Medulla oblongata (tissue), 1 donor: ENCODE measurements around the gene BPIFB2.
"Not testable (repeated sequence)": the region's sequence is repeated elsewhere in the genome, so short reads cannot be mapped to it uniquely, and the experiment has no call there.

ENCODE experiments used
- DNase-seq: peaks from one replicate; pipeline ENCODE4 v3.0.0-alpha.2; 2015; ENCODE audit errors: extremely low spot score

The BPIFB2 gene

GRCh38 chr20:33007376-33008335 is at the start of gene BPIFB2:
Gene BPIFB2, plus strand, starts transcription at chr20:33007704. Its CDS starts 871 bp downstream, at chr20:33008575.
- DNase-seq: no peak

GRCh38 chr20:32958574-32958973 is 48.9 kb upstream of the BPIFB2 start:
- no peak for DNase-seq

- no peak for DNase-seq
Measured at GRCh38 chr20:32959351-32960221, 47.9 kb upstream of the BPIFB2 start.

GRCh38 chr20:32960222-32960518 is 47.3 kb upstream of the BPIFB2 start:
- no peak for DNase-seq

GRCh38 chr20:32960849-32961731 is 46.4 kb upstream of the BPIFB2 start:
- no peak for DNase-seq

GRCh38 chr20:32962053-32962452 is 45.5 kb upstream of the BPIFB2 start:
- no peak for DNase-seq

DNA sequence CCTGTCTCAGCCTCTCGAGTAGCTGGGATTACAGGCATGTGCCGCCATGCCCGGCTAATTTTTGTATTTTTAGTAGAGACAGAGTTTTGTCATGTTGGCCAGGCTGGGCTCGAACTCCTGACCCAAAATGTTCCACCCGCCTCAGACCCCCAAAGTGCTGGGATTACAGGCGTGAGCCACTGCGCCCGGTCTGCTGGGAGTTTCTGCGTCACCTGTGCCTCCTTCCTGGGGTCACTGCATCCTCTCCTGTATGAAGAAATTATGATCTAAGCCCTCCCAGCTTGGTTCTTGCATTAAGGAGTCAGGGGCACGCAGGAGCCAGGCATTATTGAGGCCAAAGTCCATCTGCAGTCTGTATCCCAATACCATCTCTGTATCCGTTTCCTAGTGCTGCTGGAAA is 44.9 kb upstream of the BPIFB2 start:
- not testable (repeated sequence) for DNase-seq

GRCh38 chr20:32963176-32963575 is 44.3 kb upstream of the BPIFB2 start:
- no peak for DNase-seq

DNA sequence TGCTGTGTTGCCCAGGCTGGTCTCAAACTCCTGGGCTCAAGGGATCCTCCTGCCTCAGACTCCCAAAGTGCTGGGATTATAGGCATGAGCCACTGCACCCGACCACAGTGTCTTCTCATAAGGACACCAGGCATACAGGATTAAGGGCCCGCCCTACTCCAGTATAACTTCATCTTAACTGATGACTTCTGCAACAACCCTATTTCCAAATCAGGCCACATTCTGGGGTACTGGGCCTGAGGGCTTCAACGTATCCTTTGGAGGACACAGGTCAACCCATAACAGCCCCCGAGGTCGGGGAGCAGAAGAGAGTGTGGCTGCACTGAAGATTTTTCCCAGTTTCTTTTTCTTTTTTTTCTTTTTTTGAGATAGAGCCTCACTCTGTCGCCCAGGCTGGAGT is 42.9 kb upstream of the BPIFB2 start:
- DNase-seq: no peak

DNA sequence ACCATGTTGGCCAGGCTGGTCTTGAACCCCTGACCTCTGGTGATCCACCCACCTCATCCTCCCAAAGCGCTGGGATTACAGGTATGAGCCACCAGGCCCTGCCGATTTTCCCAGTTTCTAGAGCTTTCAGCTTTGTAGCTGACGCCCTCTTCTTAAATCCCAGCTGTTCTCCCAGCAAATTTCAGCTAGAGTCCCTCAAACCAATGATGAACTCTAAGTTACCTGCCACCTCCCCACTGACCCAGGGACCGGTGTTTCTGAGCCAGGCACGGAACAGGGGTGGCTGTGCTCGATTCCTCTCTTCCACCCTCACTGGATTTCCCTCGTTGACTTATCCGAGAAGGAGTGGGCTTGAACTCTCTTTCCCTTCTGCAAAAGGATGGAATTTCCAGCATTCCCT is 42.4 kb upstream of the BPIFB2 start:
- no peak for DNase-seq

GRCh38 chr20:32965581-32966373 is 41.7 kb upstream of the BPIFB2 start:
- DNase-seq: no peak

- no peak for DNase-seq
Measured at GRCh38 chr20:32966382-32966781, 41.1 kb upstream of the BPIFB2 start.

- no peak for DNase-seq
Measured at GRCh38 chr20:32966881-32967781, 40.4 kb upstream of the BPIFB2 start.

DNA sequence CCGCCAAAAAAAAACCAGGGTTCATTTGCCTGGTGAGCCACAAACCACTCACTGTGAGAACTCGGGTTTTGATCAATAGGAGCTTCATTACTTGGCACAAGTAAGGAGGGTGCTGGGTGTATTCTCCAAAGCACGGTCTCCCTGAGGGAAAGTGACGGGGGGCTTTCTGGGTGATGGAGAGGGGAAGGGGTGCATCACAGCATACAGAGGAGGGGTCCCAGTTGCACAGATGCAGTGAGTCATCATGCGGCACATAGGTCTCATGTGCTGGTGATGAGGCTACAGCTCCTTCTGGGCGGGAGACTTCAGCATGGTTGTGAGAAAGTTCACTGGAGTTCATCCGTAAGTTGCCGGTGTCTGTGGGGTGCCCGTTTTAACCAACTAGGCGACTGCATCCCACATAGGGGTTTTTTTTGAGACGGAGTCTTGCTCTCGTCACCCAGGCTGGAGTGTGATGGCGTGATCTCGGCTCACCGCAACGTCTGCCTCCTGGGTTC is 39.5 kb upstream of the BPIFB2 start:
- no peak for DNase-seq

DNA sequence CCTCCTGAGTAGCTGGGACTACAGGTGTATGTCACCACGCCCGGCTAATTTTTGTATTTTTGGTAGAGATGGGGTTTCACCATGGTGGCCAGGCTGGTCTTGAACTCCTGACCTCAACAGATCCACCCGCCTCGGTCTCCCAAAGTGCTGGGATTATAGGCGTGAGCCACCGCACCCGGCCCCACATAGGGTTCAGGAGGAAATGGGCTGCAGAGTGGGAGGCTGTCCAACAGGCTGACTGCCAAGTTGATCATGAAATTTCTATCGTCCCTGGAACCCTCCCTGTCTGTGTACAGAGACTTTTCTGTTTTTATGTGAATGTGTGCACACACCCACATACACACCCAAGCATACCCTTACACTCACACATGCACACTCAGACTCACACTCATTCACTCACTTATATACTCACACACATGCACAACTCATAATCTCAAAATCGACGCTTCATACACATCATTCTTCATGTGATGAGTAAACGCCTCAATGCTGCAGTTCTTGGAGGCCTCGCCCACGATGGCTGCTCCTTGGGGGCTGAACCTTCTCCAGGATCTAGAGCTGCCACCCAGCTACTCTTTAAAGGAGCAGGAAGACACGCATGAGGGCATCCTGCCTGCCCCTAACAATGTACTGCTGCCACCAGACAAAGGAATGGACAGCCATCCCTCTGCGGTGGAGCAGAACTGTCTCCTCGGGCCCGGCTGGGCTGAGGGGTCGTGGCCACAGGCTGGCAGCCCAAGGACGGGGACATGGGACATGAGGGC is 38.8 kb upstream of the BPIFB2 start:
- no peak for DNase-seq

DNA sequence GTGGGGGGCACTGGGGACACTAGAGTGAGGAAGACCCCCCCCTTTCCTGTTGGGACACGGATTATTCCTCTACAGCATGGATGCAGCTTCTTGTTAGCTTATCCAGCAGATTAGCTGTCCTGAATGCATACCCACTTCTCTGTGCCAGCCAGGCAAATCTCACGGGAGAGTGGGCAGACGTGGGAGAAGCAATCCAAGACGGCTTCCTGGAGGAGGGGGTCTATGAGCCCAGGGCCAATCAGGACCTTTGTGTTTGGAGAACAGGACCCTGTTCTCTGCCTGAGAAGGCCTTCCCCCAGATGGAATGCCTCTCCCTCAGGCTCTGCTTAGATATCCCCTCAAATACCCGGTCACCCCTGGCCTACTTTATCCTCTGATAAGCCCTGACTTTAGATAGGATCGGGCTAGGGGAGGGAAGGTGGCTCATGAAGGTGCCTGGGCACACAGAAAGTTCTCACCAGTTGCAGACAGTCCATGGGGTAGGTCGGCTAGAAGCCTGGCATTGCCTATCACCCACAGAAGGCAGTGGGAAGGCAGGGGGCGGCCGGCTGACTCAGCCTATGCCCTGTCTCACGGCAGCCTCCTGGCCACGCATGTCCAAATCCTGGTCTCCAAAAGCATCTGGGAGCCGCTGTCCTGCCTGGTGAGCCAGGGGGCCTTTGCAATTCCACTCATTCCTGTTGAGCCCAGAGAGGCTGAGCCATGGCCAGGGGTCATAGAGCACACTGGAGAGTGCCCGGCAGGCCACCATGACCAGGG is 38.0 kb upstream of the BPIFB2 start:
- DNase-seq: no peak

- no peak for DNase-seq
Measured at GRCh38 chr20:32970115-32970972, 37.2 kb upstream of the BPIFB2 start.
